NCI-H2107 (cell line): Measurements from ENCODE around the gene ARHGEF10L.

Experiments used
- DNase-seq: peaks from one replicate; lab custom pipeline; 2025; lab: John Stamatoyannopoulos, UW

The ARHGEF10L gene

DNA sequence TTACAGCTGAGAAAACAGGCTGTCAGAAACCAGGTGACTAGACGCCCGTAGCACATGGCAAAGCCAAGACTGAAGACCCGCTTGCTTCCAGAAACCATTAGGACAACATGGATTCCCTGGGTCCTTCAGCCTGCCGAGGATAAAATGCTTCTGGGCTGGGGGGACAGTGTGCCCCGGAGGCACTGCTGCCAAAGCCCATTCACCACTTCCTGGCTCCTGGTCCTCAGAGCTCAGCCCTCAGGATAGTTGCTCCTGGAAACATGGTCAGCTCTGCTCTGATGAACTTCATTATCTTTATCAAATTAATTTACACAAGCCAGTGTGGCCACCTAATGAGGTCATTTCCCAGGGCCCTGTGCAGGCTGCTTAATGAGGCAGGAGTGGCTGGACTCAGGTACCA lies 174.5 kb downstream of the ARHGEF10L start:
- no peak for DNase-seq

DNA sequence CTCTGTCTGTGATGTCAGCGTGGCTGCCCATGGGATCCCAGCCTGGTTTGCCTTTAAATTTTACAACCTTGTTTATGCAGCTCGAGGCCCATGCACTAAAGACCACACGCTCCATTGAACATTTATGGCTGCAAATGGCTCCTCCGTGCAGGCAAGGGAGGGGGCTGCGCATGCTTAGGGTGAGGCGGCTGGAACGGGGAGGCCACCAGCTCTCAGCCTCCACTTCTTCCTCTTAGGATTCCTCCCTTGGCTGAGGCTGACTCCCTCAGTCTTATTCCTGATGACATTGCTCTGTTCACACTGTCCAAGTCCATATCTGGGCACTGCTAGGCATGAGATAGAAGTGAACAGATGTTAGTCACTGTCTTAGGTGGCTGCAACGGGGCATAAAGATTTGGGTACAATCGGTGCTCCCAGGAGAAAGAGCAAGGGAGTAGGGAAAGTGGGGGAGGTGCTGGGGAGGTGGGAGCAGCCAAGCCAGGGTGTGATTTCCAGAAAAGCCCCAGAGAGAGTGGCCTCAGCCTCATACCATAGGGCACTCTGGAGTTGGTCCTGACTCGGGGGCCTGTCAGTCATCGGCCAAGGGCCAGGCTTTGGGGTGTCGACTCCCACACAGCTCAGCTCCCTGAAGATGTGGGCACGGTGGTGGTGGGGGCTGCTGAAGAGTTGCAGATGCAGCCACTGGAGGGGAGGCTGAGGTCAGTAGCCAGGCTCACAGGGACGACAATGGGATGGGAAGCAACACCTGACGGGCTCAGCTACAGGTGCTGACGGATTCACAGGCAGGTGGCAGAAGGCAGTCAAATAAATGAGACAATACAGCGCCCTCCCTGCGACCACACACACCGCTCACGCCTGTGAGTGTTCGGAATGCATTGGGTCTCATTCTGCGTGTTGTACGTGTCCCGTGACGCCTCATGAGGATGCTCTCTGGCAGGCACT lies 178.4 kb downstream of the ARHGEF10L start:
- no peak for DNase-seq

DNA sequence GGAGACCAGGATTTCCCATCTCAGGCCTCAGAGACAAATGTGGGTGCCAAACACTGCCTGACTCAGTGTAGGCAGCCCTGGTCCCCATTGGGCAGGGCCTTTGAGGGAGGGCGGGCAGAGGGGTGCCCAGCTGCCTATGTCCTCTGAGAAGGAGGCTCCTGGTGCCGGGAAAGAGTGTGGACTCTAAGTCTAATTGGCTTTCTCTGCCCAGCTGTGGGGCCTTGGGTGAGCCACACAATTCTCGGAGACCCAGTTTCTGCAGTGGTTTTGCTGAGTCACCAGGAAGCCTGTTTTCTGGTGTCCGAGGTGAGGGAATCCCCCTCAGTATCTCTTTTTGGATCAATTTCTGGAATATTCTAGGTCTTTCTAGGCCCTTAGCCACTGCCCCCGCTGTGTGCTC lies 180.4 kb downstream of the ARHGEF10L start:
- no peak for DNase-seq

DNA sequence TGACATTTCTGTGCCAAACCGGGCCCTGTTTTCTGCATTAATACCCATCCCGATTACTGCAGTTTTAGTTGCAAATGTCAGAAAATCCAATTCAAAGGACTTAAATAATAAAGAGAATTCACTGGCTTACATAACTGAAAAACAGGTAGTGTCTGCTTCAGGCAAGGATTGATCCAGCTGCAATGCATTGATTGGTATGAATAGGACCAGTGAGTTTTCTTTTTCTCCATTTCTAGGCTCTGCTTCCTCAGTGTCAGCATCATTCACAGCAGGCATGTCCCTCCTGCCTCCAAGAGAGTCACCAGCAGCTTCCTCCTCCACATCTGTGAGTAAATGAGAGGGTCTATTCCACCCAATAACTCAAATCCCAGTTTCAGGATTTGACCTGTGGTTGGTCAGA lies 181.9 kb downstream of the ARHGEF10L start:
- DNase-seq, result no peak

DNA sequence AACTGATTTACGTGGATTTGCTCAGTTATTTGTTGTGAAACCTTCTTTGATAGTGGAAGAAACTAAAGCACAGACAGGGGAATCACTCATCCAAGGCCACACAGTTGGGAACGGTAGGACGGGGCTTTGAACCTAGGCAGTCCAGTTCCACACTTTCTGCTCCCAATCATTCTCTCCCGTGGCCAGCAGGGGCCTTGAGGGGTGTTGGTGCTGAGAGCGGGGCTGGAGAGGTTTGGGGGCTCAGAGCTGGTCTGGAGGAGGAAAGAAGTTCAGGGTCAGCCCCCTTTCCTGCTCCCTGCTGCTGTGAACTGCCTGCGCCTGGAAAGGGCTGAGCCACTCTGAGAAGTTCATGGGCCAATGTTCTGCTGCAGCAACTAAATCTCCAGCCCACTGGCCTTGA lies 184.2 kb downstream of the ARHGEF10L start:
- DNase-seq, result no peak

DNA sequence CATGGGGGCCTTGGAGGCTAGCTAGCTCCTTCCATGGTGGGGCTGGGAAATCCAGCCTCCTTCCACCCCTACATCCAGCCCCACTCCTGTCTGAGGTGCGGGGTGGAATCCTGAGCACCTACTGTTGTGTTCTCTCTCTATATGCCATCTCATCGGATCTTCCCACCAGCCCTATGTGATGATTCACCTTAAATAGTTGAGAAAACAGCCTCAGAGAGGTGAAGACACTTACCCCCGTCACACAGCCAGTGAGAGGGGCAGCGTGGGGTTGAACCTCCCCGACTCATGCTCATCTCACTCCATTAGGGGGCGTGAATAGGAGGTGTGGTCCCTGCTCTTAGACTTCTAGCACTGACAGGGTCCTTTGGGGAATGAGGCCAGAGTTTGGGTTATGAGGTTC lies 184.7 kb downstream of the ARHGEF10L start:
- no peak for DNase-seq

DNA sequence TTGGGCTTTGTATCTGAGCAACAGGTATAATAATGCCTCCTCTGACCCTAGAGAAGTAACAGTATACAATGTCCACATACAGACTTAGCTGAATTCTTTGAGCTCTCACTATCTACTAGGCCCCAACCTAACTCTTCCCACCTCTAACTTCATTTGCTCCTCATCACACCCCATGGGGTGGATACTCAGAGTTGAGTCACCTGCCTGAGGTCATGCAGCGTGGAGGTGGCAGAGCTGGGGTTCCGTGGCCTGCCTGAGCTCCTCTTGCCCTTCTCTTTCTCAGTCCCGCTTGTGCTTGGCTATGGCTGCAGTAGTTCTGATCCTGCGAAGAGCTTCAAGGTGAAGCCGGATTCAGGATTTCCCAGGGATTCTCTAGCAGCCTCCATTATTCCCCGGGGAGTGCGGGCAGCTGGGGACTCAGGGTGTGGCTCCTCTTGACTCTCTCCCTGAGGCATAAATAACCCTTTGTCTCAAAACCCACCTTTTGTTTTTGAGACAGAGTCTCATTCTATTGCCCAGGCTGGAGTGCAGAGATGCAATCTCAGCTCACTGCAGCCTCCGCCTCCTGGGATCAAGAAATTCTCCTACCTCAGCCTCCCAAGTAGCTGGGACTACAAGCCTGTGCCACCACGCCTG lies 185.7 kb downstream of the ARHGEF10L start:
- no peak for DNase-seq

DNA sequence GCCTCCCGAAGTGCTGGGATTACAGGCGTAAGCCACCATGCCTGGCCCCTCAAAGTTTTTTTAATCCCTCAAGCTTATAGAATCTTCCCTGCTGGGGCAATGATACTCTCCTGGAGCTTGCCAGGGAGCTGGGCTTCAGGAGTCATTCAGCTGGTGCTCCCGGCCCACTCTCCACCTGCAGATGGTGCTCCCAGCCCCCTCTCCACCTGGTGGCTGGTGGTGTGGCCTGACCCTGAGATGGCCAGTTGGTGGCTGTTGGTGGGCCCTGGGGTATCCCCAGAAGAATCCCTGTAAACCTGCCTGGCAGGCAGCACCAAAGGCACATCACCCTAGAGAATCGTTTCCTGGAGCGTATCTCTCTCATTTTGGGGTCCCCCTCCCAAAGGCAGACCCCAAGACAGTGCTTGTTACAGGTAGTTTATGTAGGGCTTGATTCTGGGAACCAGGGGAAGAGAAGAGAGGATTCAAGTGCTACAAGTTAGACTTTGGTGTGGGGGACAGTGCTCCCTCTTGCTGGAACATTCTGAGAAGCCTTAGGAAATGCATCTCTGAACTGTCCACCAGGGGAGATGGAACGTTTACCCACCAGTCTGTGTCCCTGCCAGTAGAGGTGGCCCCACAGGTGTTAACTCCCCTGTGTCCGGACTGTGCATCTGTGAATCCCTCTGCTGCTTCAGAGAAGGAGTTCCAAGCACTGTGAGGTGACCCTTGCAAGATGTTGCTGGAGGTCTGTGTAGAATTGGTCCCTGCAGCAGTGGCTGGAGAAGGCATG lies 186.5 kb downstream of the ARHGEF10L start:
- DNase-seq, result no peak

DNA sequence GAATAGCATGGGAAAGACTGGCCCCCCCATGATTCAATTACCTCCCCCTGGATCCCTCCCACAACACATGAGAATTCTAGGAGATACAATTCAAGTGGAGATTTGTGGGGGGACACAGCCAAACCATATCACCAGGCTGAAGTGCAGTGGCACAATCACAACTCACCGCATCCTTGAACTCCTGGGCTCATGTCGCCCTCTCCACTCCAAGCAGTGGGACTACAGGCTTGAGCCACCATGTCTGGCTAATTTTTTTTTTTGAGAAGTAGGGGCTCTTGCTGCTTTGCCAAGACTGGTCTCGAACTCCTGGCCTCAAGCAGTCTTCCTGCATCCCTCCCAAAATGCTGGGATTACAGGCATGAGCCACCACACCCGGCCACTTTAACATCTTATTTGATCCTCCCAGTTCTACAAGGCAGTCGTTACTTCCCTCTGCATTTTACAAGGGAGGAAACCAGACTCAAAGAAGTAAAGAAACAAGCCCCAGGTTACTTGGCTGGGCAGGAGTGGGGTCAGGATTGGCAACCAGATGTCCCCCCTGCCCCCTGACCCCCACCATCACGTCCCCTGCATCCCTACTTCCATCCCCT lies 188.7 kb downstream of the ARHGEF10L start:
- DNase-seq, result no peak

DNA sequence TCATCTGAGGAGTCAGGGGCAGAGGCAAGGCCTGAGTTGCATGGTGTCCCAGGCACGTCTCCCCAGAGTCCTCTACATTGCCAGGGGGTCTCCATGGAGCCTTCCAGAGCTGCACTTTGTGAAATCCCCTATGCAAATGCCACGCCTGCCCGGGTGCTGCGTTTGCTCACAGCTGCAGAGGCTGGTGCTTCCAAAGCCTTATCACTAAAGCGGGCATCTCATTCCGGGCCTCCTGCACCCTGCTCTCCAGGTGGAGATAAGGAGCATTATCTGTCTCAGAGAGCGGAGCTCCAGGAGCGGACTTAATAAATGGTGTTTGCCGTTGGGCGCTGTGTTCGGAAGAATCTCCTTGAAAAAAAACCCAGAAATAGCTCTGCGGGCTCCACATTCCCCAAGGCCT lies 189.8 kb downstream of the ARHGEF10L start:
- no peak for DNase-seq

DNA sequence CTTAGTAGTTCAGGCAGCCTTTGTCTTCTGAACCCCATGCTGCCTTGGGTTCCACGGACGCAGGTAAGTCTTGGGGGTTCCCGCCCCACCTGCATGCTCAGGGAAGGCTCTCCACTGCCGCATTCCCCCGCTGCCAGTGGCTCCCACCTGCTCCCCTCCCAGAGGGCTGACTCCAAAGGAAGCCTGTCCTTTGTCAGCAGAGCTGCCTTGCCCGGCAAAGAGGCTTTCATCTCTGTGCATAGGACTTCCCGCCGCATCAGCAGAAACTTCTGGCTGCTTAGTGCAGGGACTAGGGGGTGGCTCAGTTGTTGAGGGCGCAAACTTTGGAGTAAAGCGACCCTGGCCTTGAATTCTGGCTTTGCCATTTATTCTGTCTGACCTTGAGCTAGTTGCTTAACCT lies 190.4 kb downstream of the ARHGEF10L start:
- no peak for DNase-seq

DNA sequence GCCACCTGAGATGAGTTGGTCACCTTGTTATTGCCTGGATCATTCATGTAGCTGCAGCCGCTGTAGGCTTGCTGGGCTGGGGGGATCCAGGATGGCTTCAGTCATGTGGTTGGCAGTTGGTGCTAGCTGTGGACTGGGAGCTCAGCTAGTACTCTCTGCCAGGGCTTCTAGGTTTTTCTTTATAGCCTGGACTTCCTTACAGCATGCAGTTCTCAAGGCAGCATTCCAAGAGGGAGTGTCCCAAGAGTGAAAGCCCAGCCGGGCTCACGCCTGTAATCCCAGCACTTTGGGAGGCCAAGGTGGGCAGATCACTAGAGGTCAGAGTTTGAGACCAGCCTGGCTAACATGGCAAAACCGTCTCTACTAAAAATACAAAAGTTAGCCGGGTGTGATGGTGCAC lies 192.0 kb downstream of the ARHGEF10L start:
- DNase-seq, result no peak

DNA sequence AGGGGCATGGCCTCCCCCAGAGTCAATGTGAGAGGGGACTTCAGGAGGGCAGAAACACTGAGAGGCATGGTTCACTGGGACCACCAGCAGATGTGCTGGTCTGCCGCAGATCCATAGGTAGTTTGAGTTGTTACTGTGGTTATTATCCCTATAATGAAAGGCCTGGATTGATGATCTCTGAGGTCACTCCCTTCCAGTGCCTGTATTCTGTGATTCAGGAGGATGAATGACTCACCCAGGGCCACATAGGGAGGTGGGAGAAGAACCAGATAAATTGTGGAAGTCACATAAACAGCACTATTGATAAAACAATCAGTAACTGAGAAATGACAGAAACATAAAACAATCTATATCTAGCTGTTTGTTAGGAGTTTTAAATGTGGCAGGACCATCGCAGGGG lies 193.0 kb downstream of the ARHGEF10L start:
- DNase-seq, result no peak

DNA sequence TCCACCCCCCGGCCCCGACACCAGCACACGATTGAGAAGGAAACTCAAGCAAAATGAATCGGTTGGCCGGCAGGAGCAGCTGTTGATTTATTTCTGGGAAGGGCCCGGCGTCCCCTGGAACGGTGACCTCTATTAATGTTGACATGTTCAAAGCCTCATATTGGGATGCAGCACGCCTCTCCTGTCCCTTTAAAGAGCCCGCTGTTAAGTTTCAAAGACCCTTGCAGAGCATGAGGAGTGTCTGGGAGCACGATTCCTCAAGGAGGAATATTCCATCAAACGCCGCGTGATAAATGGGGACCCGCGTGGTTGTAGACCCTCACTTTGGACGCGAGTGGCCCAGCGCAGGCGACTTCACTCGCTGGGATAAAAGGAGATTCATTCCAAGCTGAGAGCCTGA lies 194.2 kb downstream of the ARHGEF10L start:
- no peak for DNase-seq

DNA sequence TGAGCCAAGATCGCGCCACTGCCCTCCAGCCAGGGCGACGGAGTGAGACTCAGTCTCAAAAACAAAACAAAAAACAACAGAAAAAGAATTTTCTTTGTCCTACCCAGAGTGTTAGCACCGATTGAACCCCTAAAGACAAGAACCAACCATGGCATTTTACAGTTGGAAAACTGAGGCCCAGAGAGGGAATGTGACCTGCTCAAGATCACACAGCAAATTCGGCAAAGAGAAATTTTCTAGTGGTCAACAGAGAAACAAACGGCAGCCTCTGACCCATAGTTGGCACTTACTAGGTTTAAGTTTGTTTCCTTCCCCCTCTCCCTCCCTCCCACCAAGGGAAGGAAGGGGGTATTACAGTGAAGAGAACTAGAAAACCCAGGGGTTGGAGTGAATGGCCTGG lies 195.1 kb downstream of the ARHGEF10L start:
- no peak for DNase-seq

DNA sequence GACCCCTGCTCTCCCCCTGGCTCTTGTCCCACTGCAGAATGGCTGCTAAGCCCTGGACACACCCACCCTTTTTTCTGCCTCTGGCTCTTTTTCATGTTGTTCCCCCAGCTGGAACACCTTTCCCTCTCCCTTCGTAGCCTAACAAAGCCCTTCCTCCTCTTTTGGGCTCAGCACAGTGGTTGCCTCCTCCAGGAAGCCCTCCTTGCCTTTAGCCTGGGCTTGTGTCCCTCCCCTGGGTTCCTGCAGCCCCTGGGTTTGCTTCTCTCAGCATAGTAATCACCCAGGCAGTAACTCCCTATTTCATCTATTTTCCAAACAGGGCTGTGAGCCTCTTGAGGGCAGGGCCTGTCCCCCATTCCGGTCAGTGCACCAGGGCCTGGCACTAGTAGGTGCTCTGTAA lies 195.8 kb downstream of the ARHGEF10L start:
- DNase-seq, result no peak

DNA sequence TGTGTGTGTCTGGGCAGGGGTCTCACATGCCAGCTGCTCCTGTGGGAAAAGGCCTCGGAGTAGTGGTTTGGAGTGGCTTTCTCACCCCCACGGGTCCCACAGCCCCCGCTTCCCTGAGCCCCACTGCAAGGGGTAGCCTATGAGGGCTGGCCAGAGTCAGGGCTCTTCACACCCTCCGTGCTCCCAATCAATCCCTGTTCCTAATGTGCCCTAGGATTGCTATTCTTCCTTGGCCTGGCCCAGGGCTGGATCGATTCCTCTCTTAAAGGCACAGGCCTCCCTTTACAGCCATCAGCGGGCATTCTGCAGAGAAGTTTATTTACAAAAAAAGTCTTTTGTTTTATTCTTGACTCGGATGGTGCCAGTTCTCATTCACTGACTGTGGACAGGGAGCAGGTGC lies 196.3 kb downstream of the ARHGEF10L start:
- DNase-seq, result no peak

DNA sequence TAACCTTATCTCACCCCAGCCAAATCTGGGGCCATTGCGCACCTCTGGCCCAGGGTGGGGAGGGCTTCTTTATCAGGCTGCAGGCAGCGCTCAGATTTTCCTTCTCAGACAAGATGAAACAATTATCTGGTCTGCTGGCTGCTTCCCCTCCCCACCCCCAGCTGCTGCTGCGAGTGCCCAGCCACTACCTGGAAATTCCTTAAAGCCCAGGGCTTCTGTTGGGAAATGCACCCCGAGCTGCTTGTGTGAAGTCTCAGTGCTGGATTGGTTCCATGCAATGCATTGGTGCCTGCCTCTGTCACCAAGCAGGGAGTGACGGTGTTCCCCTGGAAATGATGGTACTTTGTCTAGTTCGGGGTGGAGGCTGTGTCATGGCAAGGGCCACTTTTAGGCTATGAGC lies 197.1 kb downstream of the ARHGEF10L start:
- no peak for DNase-seq

DNA sequence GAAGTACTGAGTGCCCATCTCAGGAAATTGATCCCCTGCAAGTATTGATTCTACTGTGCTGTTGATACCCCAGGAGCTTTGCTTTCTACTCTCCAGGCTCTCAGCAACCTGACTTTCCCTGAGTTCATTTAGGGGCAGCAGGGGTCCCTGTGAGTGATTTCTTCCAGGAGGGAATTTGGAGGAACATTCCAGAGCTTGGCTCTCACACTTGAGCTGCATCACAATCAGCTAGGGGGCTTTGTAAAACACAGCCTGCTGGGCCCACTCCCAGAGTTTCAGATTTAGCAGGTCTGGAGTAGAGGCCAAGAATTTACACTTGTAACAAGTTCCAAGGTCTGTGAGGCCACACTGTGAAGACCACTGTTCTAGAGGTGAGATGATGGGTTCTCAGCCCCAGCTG lies 199.6 kb downstream of the ARHGEF10L start:
- DNase-seq, result no peak

DNA sequence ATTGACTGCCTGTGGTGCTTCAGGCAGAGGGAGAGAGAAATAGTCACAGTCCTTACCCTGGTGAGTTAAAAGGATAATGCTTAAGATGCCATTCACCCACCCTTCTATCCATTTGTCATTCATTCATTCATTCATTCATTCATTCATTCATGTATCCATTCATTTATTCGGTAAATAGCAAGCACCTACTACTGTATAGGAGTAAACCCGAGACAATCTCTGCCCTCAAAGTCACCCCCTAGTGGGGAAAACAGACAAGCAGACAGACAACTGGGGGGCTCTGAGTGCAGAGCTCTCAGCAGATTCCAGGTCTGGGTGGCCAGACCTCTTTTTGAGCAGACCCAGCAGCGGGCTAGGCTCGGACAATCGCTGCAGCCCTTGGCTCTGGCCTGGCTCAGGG lies 201.6 kb downstream of the ARHGEF10L start:
- DNase-seq, result no peak

DNA sequence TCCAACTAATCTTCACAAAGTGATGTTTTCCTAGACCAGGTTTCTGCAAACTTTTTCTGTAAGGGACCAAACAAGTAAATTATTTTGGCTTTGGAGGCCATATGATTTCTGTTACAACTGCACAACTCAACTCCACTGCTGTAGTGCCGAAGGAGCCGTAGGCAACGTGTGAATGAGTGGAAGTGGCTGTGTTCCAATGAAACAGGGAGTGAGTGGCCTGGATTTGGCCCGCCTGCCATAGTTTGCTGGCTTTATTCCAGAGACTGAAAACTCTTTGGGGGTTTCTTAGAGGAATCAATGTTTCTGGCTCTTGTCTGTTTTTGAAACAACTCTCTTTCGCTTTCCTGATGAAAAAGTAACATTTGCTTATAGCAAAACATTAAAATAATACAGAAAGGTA lies 203.1 kb downstream of the ARHGEF10L start:
- no peak for DNase-seq

DNA sequence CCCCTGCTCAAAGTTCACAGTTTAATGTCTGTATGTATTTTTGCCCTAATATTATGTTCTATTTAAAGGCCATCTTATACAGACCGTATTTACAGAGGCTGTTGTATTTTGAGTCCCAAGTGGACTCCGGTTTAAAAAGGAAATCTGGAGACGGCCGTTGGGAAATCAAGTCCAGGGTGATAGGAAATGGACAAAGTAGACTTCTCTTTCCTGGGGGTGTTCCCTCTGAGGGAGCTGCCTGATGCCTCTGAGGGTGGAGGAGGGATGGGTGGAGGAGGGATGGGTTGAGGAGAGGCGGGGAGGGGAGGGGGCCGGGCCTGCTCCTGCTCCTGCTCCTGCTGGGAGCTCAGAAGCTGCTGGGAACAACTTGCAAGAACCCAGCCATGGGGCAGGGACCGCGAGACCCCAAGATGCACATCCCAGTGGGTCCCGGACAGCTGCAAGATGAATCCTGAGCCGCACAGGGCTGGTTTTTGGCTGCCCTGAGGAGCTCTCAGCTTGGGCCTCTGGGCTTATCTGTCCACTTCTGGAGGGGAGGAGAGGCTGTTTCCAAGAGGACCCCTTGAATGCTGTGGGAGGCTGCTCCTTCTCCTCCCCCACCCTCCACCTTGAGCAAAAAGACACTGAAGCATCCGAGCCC lies 203.6 kb downstream of the ARHGEF10L start:
- no peak for DNase-seq
